ENCODE data around the gene BLOC1S1.
"Not testable (repeated sequence)": the region's sequence is repeated elsewhere in the genome, so short reads cannot be mapped to it uniquely, and the experiment has no call there.

Gene BLOC1S1

GRCh38 chr12:55744340-55745030 is 28.6 kb downstream of the BLOC1S1 start:
- no peak for DNase-seq (ENCODE audit: low read depth, low spot score)

GRCh38 chr12:55745361-55746173 is 29.7 kb downstream of the BLOC1S1 start:
- no peak for DNase-seq (ENCODE audit: low read depth, low spot score)

GRCh38 chr12:55746174-55746912 is 30.5 kb downstream of the BLOC1S1 start:
- no peak for DNase-seq (ENCODE audit: low read depth, low spot score)

- no peak for DNase-seq (ENCODE audit: low read depth, low spot score)
These were observed 31.0 kb downstream of the BLOC1S1 start for GRCh38 chr12:55746913-55747231.

GRCh38 chr12:55748230-55748993 is 32.6 kb downstream of the BLOC1S1 start:
- no peak for DNase-seq (ENCODE audit: low read depth, low spot score)

GRCh38 chr12:55755246-55755645 is 39.4 kb downstream of the BLOC1S1 start:
- DNase-seq (ENCODE audit: low read depth, low spot score), result no peak

- DNase-seq (ENCODE audit: low read depth, low spot score), result no peak
These were observed 41.9 kb downstream of the BLOC1S1 start for GRCh38 chr12:55757701-55758100.

GRCh38 chr12:55758575-55758974 is 42.7 kb downstream of the BLOC1S1 start:
- not testable (repeated sequence) for DNase-seq (ENCODE audit: low read depth, low spot score)

- no peak for DNase-seq (ENCODE audit: low read depth, low spot score)
These were observed 44.8 kb downstream of the BLOC1S1 start for GRCh38 chr12:55760663-55761062.

- no peak for DNase-seq (ENCODE audit: low read depth, low spot score)
These were observed 46.8 kb downstream of the BLOC1S1 start for GRCh38 chr12:55762646-55763045.

- DNase-seq (ENCODE audit: low read depth, low spot score), result no peak
These were observed 50.0 kb downstream of the BLOC1S1 start for GRCh38 chr12:55765736-55766290.

GRCh38 chr12:55767156-55767555 is 51.3 kb downstream of the BLOC1S1 start:
- no peak for DNase-seq (ENCODE audit: low read depth, low spot score)

Measured in activated CD4-positive, CD25-positive, alpha-beta regulatory T cell treated with anti-CD3 and anti-CD28 coated beads, Interleukin-2, amount 50 U/mL, for 16 hours (primary cell).